ENCODE data around the gene RRP9. TPM values are rescaled to one million over a fixed set of nuclear protein-coding genes. Genes with fewer than 3 reads are reported as not detected.

Gene RRP9
- total and polyA plus RNA-seq, 9 donors = 4.9 to 32.7 (median 16.8) TPM

GRCh38 chr3:51896607-51897305 lies 44.9 kb downstream of the RRP9 start:
- intact Hi-C loops (cut with DNase I) = no loop called here
- no peaks in the 10 kb centered on the region for H3K9me3 ChIP-seq
- no peaks in the 10 kb centered on the region for H3K4me1 ChIP-seq (ENCODE audit: insufficient read depth)
- H3K27ac ChIP-seq = no peak overlapping the region
- no peak for TF ChIP-seq CTCF (IDR thresholded peaks at IDR 0.05)
- no peak for TF ChIP-seq POLR2A (IDR thresholded peaks at IDR 0.05)
- DNase-seq = no peak
- H3K36me3 ChIP-seq = no peaks in the 10 kb centered on the region
- H3K27me3 ChIP-seq = no peaks in the 10 kb centered on the region
- 86 to 90% (median 88%) methylated on average over 10 of the region's 10 CpGs for WGBS, 3 donors
- H3K4me3 ChIP-seq = no peak overlapping the region

- no peak for DNase-seq
- intact Hi-C loops (cut with DNase I) = no loop called here
- TF ChIP-seq EP300 (IDR thresholded peaks at IDR 0.05) (no peak), CTCF (IDR thresholded peaks at IDR 0.05) (no peak), POLR2A (IDR thresholded peaks at IDR 0.05) (no peak)
- Histone ChIP-seq H3K27ac (no peak overlapping the region), H3K36me3 (no peaks in the 10 kb centered on the region), H3K4me1 (ENCODE audit: insufficient read depth) (no peaks in the 10 kb centered on the region), H3K9me3 (no peaks in the 10 kb centered on the region), H3K27me3 (no peaks in the 10 kb centered on the region), H3K4me3 (no peak overlapping the region)
- WGBS, 3 donors = 93 to 96% (median 95%) methylated on average over 16 of the region's 16 CpGs
Observed at GRCh38 chr3:51894939-51895338, 46.8 kb downstream of the RRP9 start.

GRCh38 chr3:51894391-51894790 lies 47.3 kb downstream of the RRP9 start:
- Histone ChIP-seq H3K9me3 (no peaks in the 10 kb centered on the region), H3K27ac (no peak overlapping the region), H3K4me3 (no peak overlapping the region), H3K4me1 (ENCODE audit: insufficient read depth) (no peaks in the 10 kb centered on the region), H3K36me3 (no peaks in the 10 kb centered on the region), H3K27me3 (no peaks in the 10 kb centered on the region)
- TF ChIP-seq CTCF (IDR thresholded peaks at IDR 0.05) (no peak), POLR2A (IDR thresholded peaks at IDR 0.05) (no peak), EP300 (IDR thresholded peaks at IDR 0.05) (no peak)
- intact Hi-C loops (cut with DNase I) = no loop called here
- 84 to 88% (median 88%) methylated on average over 4 of the region's 4 CpGs for WGBS, 3 donors
- DNase-seq = no peak

GRCh38 chr3:51891242-51892039 lies 50.3 kb downstream of the RRP9 start:
- H3K27me3 ChIP-seq = no peaks in the 10 kb centered on the region
- no peak for DNase-seq
- no peaks in the 10 kb centered on the region for H3K4me1 ChIP-seq (ENCODE audit: insufficient read depth)
- intact Hi-C loops (cut with DNase I) = no loop called here
- H3K27ac ChIP-seq = no peak overlapping the region
- no peak overlapping the region for H3K4me3 ChIP-seq
- no peaks in the 10 kb centered on the region for H3K9me3 ChIP-seq
- TF ChIP-seq EP300 (IDR thresholded peaks at IDR 0.05) (no peak), CTCF (IDR thresholded peaks at IDR 0.05) (no peak), POLR2A (IDR thresholded peaks at IDR 0.05) (no peak)
- H3K36me3 ChIP-seq = no peaks in the 10 kb centered on the region
- 78 to 82% (median 79%) methylated on average over 7 of the region's 7 CpGs for WGBS, 3 donors
